HG03039 (cell line): ENCODE data around the gene TUBB6.

Experiments
- ATAC-seq: cut with Tn5 transposase; IDR thresholded peaks from one replicate; pipeline ENCODE4 v1.9.1; 2021; ENCODE audit warnings: mild to moderate bottlenecking, moderate library complexity; ENCODE audit not compliant: unreplicated experiment

Gene TUBB6

GRCh38 chr18:12290086-12290485 is 18.0 kb upstream of the TUBB6 start:
- ATAC-seq: no peak

- ATAC-seq: no peak
Observed at GRCh38 chr18:12291161-12291560, 16.9 kb upstream of the TUBB6 start.

DNA sequence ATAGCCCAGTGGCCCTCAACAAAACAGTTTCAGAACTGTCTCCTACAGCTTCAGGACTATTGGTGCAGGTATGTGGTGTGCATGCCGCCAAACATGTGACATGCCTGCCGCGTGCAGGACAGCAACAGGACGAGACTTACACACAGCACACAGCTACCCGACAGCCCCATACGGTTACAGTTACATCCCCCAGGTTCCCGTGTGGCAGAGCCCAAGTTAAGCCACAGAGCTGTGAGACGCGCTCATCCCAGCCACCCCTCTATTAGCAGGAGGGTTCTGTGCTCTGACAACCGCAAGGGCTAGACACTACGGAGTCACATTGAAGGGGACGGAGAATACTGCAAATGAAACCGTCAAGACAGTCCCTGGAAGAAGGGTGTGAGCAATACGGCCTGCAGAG is 16.4 kb upstream of the TUBB6 start:
- ATAC-seq: no peak

DNA sequence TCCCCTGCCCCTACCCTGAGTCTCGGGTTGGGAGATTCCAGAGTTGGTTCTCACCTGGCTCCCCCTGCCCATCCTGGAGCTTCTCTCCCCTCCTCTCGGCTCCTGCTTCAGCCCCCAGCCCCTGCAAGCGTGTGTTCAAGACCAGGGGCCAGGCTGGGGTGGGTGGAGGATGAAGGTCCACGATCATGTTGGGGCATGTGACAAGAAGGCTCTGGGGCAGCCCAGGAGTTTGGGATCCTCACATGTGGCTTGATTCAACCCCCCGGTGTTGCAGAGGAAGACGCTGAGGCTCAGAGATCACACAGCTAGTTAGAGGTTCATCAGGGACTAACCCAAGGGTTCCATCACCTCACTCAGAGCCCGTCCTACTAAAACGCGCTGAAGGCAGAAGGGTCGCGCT is 14.2 kb upstream of the TUBB6 start:
- no peak for ATAC-seq

DNA sequence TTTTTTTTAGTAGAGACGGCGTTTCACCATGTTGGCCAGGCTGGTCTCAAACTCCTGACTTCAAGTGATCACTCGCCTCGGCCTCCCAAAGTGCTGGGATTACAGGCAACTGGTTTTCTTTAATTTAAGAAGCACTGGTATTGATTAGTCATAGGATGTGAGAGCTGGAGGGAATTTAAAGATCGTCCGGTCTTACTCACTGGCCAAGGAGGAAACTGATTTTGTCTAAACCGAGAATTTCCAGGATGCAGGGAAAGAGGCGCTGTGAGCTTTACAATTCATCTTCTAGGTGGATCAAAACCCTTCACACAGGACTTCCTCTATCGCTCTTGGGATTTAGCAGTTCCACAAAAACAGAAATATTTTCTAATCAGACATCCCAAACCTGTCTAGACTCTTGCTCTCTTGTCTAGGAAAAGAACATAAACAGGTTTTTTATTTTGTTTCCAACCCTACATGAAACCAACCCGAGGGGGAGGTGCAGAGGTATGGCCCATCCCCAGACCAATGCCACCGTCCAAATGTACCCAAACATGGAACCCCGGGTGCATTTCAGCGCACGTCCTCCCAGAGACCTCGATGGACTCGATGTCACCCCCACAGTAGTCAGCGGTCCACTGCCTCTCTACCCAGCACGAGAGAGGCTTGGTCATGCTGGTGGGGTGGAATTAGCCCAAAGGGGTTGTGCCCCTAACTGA is 12.5 kb upstream of the TUBB6 start:
- ATAC-seq: no peak

DNA sequence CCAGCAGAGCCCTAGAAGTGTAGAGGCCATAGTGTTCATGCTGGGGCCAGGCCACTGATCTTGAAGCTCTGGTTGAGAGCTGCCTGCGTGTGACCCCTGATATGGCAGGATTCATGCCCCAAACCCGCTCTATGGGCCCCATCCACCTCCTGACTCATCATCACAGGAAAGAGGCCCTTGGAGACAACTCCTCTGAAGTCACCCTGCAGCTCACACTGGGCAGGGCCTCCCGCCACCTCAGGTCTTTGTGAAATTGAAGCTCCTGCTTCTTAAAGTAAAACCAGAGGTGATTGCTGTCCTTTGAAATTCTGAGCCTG is 12.0 kb upstream of the TUBB6 start:
- no peak for ATAC-seq

DNA sequence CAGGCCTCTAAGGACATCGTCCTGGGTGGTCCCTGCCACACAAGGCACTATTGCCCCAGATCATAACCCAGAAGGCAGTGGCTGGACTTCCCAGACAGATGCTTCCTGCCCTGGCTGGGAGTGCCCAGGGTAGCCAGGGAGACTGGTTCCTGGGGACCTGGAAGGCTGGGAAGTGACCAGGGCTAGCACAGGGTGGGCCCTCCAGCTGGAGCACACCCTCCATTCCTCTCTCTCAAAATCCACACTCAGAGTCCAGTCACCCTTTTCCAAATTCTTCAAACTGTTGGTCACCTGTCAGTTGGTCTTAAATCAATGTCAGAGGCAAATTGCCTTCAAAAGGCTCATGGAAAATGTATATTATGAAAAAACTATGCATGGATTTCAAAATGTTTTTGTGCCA is 11.6 kb upstream of the TUBB6 start:
- ATAC-seq: no peak

- no peak for ATAC-seq
Observed at GRCh38 chr18:12299862-12300261, 8.2 kb upstream of the TUBB6 start.

- no peak for ATAC-seq
Observed at GRCh38 chr18:12301263-12302005, 6.6 kb upstream of the TUBB6 start.

DNA sequence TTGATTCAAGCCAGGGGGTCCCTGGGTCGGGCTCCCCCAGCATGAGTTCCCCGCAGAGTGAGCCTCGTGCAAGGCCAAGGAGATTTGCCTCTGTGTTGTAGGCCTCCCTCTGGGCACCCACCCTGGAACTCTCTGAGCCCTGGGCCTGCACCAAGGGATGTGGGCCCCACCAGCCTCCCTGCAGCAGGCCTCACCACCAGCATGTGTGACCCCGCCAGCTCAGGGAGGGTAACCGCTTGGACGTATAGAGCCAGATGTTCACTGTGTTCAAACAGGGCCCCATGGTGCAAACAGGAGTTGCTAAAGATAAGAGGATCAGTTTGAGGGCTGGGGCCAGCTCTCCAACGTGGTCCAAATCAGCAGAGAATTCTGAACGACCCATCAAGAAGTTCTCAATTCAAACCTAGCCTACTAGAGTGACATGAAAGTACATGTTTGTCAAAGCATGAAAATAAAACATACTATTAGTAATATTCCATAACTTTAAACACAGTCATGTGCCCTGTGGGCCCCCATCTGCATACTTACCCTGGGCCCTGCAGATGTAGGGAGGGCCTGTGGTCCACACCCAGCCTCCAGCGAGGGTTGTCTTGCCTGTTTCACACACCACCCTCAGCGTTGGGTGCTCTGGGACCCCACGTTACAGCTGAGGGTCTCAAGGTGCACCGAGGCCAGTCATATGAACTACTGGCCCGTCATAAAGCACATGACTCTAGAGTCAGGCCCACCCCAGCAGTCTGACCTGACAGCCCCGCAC is 5.5 kb upstream of the TUBB6 start:
- no peak for ATAC-seq

GRCh38 chr18:12304351-12305210 is 3.5 kb upstream of the TUBB6 start:
- no peak for ATAC-seq

DNA sequence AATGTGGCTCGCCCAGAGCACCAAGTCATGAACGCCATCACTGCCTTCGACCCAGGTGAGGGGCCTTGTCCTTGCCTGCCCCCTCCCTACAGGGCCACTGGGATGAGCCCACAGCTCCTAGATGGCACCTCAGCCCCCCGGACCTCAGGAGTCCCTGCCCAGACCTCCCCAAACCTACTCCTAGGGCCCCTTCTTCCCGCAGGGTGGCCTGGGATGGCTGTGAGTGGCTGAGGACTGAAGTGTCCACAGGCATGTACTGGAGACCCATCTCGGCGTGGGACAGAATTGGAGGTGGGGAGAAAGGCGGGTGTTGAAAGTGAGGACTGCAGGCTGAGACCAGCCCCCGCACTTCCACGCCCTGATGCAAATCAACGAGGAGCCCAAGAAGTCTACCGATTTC is 2.8 kb upstream of the TUBB6 start:
- ATAC-seq: no peak

GRCh38 chr18:12305930-12306629 is 2.0 kb upstream of the TUBB6 start:
- ATAC-seq: no peak

- no peak for ATAC-seq
Observed at GRCh38 chr18:12306752-12307700, 1.0 kb upstream of the TUBB6 start.

DNA sequence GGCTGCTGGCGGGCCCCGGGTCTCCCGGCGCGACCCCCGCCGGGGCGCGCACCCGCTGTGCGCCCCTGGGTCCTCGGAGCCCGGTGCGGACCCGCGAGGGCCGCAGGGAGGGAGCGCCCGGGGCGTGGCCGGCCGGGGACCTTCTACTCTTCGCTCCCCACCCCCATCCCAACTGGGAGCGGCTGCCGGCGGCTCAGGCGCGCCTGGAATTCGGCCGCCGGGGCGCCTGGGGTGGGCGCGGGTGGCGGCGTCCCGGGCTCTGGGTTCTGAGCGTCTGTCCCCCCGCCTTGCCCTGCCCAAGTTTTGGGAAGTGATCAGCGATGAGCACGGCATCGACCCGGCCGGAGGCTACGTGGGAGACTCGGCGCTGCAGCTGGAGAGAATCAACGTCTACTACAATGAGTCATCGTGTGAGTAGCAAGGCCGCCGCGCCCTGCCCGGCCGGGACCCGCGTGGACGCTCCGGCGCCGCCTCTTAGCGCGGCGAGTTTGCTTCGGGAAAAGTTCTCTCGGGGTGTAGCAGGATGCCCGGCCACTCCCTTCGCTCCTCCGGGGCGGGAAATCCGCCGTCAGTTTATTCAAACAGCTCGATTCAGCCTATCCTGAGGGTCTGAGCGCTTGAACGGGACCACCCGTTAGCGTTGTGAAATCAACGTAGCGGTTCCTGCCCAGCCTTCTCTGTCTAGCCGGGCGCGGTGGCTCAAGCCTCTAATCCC is 502 bp downstream of the TUBB6 start:
- peak; percentile 57 for ATAC-seq

DNA sequence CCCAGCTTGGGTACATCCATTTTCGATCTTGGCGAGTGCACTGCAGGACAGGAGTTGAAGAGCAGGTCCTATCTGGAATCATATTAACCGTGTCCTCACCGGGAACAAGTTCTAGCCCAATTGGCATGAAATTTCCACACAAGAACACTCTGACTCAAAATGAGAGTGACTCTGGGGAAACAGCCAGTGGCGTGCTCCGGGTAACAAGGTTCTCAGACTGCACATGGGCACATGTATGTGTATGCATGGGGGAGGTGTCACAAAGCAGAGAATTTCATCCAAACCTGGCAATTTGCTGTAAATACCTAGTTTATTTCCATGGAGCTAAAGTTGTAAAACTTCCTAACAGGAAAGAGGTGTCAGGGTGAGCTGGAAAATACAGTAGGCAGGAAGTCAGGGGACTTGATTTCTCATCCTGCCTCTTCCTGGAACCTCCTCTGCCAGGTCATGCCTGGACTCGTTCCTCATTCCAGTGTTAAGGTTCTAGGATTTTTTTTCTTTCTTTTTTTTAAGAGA is 1.7 kb downstream of the TUBB6 start:
- ATAC-seq: no peak

GRCh38 chr18:12310762-12311161 is 2.7 kb downstream of the TUBB6 start:
- ATAC-seq: no peak

DNA sequence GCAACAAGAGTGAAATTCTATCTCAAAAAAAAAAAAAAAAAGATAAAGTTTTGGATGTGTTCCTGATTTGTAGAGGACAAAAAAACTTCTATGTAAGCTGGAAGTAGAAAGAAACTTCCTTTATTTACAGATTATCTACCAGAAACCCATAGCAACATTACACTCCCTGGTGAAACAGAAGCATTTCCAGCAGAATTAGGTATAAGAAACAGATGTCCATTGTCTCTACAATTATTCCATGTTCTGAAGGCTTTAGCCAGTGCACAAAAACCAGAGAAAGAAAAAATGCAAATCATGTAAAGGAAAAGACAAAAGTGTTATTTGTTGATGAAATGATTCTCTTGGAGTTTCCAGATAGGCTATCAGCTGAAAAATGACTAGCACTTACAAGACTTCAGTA is 4.9 kb downstream of the TUBB6 start:
- ATAC-seq: no peak
